ENCODE results near the gene RPS17.
"Not testable (repeated sequence)": the region's sequence is repeated elsewhere in the genome, so short reads cannot be mapped to it uniquely, and the experiment has no call there.

RPS17 gene

DNA sequence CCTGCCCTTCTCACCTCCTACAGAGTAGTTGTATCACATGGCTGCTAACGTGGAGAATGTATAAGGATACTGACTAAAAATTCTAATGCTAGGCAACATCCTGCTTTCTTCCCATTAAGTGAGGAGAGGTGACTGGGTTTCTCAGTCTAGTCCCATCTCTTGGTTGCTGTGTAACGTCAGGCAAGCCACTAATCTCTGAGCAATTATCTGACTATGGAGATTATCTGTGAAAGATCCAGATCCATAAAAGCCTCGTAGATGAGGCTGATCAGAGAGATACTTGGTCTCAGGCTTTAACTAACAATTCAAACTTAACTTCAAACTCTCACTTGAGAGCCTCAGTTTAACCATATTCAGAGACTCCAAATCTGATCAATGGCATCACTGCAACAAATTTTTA, 4.7 kb upstream of the RPS17 start:
- DNase-seq: no peak

DNA sequence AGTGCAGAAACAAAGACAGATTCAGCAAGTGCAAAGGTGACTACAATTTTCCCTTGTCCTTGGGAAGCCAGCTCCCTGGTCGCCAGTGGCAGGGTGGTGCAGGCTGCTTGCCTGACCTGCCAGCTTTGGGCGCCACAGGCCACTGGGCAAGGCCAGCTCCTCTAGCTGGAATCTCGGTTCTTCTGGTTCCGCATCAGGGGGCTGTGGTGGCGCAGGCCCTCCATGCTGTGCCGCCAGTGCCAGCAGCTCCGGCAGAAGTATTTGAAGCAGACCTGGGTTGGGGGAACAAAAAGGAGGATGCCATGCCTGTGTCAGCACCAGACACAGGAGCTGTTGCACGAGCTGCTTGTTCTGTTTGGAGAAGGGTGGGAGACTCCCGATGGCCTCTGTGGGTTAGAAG, 4.2 kb upstream of the RPS17 start:
- DNase-seq: no peak

DNA sequence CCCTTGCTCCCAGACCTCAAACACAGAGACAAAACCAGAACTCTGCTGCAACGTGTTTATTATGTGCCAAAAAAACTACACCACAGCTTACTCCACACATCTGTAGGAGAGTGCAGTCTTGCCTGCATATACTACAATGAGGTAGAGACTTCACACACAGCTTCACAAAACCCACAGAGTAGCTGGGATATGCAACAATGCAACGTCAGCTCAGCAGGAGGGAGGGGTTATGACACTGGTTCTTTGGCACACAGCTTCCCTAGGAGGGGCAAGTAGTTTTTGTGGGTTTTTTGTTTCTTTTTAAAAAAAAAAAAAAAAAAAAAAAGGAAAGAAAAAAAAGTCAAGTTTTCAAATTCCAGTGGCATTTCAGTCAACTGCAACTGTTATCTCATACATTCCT, 2.9 kb upstream of the RPS17 start:
- no peak for DNase-seq

DNA sequence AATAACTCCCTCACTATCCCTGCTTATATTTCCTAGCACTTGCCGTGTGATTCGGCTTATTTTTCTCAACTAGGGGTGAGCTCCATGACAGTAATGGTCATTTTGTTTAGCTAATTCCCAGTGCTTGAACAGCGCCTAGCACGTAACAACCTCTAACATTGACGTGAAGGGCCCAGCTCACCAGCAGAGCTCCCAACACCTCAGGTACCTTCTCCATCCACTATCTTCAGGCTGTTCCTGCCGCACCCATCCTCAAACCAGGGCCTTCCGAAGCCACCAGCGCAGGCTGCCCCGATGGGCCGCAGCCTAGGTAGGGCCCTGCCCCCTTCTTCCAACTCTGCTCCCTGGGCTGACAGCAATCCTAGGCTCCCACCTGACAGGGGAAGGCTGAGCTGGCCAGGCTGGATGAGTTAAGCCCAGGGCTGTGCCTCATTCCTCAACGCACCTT, 751 bp upstream of the RPS17 start:
- peak; percentile 8 for DNase-seq

DNA sequence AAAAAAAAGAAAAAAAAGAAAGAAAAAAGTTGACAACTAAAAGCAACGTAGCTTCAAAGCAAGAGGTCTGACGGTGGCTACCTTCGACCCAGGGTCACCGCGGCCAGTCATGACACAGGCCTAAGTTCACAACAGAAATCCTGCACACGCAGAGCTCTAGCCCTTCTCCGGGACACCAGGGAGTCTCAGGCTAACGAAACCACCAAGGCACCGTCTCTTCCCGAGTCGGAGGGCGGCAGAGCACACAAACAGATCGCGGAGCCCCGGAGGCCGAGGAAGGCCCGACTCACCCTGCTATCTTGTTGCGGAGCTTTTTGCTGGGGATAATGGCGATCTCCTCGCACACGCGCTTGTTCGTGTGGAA, 584 bp downstream of the RPS17 start:
- DNase-seq: no peak

DNA sequence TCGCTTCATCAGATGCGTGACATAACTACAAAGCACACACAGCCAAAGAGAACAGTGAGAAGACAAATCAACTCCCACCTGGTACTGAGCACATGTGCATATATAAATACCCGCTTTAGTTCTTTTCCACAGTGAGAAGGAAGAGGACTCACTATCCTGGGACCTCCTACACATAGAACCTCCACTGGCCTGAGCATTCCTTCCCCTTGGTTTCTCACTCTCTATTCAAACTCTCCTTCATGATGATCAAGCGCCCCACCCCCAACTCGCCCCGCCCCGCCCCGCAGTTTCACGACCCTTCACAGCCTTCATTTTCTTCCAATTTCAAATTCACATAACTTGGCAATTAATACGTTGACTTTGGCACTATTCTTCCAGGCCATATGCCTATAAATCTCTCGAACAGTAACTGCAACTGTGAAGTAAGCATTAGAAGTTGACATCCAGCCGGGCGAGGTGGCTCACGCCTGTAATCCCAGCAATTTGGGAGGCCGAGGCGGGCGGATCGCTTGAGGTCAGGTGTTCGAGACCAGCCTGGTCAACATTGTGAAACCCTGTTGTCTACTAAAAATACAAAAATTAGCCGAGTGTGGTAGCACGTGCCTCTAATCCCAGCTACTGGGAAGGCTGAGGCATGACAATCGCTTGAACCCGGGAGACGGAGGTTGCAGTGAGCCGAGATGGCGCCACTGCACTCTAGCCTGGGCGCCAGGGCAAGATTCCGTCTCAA, 1.1 kb downstream of the RPS17 start:
- no peak for DNase-seq

DNA sequence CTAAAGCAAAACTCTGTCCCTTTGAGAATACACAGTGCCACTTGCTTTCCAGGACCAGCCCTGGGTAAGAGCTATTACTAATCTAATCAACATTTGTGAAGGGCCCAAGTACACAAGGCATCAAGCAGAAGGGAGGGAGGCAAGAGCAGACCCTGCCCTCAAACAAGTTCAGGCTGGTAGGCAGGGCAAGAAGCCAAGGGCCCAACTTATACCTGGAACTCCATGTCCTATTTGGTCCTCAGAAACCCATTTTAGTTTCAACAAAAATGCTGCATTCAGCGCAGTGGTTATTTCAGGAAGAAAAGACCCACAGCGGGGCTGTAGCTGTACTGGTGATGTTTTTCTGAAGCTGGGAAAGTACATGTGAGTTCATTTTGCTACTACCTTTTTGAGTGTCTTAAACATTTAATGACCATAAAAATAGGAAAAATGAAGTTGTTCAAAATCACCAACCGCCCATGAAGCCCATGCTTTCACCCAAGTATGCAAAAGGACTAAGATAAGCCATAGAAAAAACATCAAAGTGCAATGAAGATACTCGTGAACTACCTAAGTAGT, 2.8 kb downstream of the RPS17 start:
- no peak for DNase-seq

DNA sequence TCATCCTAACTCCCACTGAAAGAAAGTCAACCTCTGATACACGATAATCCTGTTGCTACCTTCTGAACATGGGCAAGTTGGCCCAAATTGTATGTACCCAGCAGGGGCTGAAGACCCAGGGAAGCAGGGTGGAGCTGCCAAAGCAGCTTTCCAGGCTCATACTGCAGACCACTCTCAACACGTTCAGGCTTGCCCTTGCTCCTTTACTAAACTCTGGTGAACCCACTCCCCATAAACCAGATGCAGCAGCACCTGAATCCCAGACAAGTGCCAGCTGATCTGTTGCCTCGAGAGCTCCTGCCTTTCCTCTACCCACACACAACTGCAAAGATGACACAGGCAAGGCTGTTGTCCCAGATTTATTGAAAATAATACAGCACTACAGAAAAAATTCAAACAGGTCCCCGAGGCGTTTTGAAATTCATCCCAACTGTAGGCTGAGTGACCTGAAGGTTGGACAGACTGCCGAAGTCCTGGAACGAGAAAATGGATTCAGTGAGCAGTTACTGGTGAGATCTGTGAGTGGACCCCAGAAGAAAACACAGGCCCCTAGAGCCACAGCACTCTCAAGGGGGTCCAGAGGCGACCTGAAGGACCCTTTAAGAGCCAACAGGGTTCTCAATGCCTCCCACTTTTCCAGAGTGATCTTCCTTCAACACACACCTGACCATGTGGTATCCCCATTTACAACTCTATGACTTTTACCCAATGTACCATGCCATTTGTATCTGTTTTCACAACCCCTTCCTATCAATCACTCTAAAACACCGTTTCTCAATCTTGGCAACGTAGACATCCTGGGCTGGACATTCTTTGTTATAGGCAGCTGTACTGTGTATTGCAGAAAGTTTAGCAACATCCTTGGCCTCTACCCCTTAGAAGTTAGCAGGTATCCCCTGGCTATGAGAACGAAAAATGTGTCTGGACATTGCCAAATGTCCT, 3.6 kb downstream of the RPS17 start:
- DNase-seq: no peak

DNA sequence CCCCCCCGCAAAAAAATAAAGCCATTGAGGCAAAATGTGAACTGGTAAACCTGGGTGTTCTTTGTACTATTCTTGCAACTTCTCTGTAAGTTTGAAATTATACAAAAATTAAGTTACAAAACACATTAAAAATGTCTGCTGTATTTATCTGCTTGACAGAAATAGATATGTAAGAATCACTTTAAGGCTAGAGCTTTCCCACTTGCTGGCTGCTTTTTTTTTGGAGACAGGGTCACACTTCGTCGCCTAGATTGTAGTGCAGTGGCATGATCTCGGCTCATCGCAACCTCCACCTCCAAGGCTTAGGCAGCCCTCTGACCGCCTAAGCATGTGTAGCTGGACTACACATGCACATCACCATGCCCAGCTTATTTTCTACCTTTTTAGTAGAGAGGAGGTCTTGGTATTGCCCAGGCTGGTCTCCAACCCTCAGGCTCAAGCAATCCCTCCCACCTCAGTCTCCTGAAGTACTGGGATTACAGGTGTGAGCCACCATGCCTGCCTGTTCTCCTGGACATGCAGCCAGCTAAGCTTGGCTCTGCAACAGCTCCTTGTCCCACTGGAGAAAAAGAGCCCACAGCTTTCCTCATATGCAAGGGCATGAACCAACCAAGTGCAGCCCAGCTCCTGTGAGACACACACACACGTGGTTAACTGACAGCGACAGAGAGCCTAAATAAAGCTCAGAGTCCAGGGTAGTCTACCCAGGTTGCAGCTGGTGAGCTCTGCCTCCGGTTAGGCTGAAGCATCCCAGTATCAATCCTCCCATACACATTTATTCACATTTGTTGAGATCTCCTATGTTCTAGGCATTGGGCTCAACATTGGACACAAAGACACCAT, 4.5 kb downstream of the RPS17 start:
- DNase-seq: no peak

DNA sequence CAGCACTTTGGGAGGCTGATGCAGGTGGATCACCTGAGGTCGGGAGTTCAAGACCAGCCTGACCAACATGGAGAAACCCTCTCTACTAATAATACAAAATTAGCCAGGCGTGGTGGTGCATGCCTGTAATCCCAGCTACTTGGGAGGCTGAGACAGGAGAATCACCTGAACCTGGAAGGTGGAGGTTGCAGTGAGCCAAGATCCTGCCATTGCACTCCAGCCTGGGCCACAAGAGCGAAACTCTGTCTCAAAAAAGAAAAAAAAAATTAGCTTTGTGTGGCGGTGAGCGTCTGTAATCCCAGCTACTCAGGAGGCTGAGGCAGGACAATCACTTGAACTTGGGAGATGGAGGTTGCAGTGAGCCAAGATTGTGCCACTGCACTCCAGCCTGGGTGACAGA, 5.1 kb downstream of the RPS17 start:
- DNase-seq: not testable (repeated sequence)

DNA sequence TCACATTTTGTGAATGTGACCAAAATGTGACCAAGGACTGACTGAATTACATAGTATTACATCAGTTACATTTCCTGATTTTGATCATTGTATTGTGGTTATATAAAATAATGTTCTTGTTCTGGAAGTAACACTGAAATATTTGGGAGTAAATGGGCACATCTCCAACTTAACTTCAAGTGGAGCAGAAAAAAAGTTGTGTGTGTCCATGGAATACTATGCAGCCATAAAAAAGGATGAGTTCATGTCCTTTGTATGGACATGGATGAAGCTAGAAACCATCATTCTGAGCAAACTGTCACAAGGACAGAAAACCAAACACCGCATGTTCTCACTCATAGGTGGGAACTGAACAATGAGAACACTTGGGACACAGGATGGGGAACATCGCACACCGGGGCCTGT, 5.8 kb downstream of the RPS17 start:
- DNase-seq: not testable (repeated sequence)

DNA sequence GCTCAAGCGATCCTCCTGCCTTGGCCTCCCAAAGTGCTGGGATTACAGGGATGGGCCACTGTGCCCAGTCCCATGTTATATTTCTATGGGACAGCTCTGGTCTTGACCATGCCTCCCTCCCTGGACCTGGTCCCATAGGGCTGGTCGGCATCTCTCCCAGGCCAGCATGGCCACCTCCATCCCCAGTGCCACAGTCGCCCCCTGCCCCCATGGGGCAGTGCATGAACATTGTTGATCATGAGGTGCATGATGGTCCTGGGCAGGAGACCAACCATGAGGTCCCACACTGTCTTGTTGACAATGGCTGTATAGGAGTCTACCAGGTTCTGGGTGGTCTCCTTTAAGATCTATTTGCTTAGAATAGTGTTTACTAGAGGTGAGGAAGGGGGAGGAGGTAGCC, 6.5 kb downstream of the RPS17 start:
- DNase-seq: no peak

DNA sequence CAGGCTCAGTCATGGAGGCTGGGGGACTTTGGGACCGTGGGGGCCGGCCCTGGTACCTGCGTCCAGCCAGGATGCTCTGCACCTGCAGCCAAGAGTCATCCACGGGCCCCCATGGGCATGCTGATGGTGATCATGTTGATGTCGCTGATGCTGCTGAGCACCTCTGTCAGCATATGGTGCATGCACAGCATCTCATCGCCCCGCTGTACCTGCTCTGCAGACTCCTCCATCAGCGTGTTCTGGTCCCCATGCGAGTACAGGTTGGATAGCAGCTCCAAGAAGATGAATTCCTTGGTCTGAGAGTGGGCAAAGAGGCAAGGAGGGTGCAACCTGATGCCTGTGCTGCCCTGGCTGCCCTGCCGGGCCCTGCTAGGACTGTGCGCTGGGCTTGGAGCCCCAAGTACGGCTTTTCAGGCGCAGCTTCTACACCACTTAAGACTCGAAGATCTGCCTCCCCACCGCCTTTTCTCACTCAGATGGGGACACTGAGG, 7.2 kb downstream of the RPS17 start:
- no peak for DNase-seq

DNA sequence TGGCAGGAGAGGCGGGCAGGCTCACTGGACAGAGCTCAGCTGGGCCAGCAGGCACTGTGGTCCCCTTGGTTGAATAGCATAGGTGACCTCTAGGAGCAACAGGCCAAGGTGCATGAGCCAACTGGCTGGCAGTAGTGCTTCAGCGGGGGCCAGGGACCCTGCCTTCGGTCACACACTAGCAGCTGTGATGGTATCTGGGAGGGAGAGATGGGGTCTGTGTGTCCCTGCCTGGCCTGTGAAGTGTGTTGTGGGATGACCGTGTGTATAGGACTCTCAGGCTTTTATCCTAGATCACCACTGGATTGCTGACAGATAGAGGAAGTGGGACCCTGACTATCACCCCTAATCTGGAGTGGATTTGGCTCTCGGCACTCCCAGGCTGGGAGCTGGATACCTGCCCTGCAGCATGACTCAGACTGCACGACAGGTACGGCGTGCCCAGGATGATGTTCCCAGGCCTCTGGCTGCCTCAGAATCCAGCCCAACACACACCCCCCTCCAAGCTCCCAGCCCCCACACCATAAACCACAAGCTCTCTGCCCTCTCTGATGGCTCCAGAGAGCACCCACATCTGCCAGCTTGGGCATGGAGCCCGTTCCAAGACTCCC, 7.8 kb downstream of the RPS17 start:
- no peak for DNase-seq

DNA sequence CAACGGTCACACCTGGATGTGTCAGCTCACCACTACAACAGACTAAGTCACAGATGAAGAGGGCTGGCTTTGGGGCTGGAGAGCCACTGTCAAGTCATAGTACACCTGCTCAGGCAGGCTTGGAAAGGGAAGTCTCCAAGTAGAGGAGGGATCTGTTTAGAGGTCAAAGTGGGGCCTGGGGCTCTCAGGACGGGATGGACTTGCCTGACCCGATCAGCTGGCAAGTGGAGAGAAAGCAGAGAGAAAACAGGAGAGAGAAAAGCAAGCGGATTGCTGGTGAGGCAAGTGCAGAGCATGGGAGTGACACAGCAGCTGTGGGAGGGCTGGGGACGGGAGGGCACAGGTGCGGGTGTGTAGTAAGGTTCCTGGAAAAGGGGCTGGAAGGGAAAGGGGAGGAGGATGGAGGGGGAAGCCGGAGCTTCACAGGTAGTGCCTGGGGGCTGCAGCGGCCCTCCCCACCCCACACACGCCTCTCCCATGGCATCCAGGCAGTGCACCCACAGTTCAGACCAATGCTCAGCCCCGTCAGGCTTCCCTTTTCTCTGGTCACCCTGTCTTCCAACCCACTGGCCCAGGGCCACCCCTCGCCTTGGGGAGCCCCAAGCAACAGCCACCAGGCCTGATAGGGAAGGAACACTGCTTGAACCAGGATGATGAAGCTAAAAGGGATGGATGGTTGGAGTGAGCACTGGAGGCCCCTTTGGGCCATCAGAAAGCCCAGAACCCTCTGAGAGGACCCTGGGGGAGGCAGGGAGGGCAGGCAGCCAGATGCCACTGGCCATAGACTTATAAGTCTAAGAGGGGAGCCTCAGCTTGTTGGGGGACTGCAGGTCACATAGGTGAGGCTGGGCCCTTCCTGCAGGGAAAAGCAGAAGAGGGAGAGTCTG, 8.5 kb downstream of the RPS17 start:
- DNase-seq: no peak

DNA sequence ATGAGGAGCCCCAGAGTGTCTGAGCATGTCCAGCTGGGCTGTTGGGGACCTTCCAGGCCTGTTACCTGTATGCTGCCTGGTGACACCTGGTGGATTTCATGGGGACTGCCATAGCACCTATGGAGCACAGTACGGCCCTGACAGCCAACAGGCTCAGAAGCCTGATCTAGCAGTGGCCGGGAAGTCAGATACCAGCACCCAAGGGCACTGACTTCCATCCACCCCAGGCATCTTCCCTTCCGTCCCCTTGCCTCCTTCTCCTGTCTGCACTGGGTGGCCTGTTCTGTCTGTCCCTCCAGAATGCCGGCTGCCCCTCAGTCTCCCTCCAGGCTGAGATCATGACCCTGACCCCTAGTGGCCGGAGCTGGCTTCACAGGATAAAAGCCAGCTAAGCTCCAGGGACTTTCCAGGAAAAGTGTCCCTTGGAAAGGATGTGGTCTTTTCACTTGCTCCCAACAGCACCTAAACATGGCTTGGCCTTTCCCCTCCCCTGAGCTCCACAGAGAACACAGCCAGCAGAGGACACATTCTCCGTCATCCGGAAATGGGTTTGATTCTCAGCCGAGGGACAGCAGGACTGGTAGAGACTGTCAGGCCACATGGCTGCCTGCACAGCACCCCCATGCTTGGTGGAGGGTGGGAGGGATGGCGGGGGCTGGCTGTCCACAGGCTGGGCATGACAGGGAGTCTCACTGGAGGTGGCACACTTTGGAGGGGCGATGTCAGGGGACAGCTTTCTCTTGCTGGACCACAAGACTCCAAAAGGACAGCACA, 9.5 kb downstream of the RPS17 start:
- DNase-seq: peak; percentile 69

DNA sequence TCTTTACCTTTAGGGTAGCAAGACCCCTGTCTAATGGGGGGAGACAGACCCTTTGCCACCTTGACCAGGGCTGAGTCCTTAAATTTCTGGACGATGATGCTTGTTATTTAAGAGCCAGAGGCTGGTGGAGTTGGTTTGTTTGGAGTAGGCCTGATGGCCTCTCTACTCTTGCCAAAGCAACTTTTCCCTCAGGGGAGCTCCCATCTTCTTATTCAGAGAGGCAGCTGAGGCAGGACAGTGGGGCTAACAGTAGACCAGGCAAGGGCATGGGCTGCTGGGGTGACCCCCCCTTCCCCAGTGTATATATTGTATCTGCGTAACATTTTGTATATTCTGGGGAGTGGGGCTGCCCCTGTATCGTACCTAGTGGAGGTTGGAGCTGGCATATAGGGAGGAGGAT, 10.3 kb downstream of the RPS17 start:
- DNase-seq: no peak

DNA sequence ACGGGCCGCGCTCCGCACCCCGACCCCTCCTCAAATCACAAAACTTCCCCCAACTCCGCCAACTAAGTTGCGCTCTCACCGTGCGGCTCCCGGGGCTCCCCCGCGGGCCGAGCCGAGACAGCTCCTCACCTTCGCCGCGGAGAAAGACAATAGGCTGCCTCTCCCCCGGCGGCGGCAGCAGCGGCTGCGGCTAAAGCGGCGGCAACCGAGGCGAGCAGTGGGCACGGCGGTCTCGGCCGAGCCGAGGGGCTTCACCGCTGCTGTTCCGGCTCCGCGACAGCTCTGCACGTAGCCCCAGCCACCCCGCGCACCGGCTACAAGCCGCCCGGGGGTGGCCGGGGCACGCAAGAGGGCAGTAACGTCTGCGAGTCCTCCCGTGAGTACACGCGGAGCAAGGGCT, 26.7 kb downstream of the RPS17 start:
- not testable (repeated sequence) for DNase-seq

DNA sequence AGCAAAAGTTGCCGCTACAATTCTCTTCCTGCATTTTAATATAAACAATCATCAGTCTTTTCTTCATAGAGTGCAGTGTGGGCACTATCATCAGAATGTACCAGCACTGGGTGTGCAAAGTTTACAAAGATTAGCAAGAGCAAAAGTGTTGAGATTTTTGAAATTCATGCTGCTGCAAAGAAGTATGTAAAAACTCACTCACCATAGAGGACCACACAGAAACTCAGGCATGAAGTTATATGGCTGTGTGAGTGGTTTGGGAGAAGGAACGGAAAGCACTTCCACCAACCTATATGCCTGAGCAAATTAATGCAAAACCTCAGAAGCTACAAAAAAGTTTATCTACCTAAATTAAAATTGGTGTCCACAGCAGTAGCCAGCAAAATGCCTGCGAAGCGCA, 32.6 kb downstream of the RPS17 start:
- not testable (repeated sequence) for DNase-seq

DNA sequence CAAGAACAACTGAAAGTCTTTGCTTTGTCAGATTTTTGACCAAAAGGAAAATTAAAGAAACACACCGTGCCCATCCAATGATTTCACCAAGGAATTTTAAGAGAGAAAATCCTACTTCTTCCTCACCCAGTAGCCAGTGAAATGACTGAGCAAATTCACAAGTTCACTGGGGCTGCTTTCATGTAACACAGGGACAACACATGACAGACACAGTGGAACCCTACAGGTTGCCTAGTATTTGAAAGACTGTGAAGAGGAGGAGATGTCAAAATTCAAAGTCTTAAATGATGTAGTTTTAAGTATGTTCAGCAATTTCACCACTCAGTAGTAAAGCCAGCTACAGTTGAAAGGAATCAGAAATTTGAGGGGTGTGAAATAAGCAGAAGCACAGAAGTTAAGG, 33.2 kb downstream of the RPS17 start:
- not testable (repeated sequence) for DNase-seq

Measured in CD4-positive, alpha-beta T cell treated with Interleukin-17A for 4 hours (primary cell).